ENCODE results near the gene CBX4. TPM values are rescaled to one million over a fixed set of nuclear protein-coding genes. Genes with fewer than 3 reads are reported as not detected.

The CBX4 gene
- total and polyA plus RNA-seq, 5 donors: 19.8 to 32.6 (median 29.5) TPM

DNA sequence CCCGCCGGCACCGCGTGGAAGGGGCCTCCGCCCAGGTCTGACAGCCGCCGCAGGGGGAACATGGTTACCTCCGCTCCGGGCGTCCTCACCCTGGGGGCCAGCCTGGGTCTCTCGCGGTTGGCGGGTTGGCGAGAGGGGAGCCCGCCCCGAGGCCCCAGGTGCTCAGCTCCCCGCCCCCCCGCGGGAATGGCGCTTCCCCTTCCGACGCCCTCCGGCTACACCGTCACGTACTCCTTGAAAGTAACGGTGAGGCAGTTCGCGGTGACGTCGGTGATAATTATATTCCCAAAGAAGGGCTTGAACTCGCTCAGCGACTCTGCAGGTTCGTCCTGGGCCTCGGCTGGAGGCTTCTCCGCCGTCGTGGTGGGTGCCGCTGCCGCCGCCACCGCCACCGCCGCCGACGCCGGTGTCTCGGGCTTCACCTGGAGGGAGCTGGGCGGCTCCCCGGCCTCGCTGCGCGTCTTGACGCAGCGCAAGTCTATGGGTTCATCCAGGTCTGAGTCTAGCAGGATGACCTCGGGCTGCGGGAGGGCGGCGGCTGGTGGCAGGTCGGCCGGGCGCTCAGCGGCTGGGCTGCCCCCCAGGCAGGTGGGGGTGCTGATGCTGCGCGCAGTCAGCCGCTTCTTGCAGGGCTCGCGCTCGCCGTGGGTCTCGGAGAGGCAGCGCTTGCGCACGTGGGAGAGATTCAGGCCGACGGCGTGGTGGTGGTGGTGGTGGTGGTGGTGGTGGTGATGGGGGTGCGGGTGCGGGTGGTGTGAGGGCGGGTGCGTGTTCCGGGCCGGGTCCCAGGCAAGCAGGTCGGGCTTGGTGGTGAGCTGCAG lies 5.3 kb downstream of the CBX4 start:
- Histone ChIP-seq H3K4me3 (ENCODE audit: low read length) (no peak overlapping the region), H3K27ac (ENCODE audit: low read length) (no peak overlapping the region), H3K9me3 (ENCODE audit: control insufficient read depth, low read length) (no peaks in the 10 kb centered on the region), H3K27me3 (ENCODE audit: control insufficient read depth, insufficient read depth) (no peaks in the 10 kb centered on the region), H3K4me1 (ENCODE audit: control insufficient read depth, insufficient read depth, low read length) (peaks cover 13% of the 10 kb centered on the region)
- 83% methylated on average over 83 of the region's 83 CpGs for WGBS
- DNase-seq (peak in 2 of 3 donors; percentile 53 to 66), ATAC-seq (no peak)
- intact Hi-C loops (cut with DNase I): no loop called here

DNA sequence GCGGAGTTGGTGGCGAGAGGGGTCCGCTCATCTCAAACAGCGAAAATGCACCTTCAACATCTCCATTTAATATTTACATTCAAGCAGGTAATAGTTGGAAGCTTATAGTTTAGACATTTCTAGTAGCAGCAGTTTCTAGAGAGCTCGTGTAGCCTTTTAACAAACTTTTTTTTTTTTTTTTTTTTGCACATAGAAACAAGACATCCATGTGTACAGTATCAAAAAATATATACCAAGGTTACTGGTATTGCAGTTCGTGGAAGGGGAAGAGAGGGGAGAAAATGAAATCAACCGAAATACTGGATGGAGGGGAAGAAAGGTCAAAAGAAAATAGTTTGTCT lies 6.2 kb downstream of the CBX4 start:
- no peak for ATAC-seq
- 72% methylated on average over 7 of the region's 7 CpGs for WGBS
- intact Hi-C loops (cut with DNase I): no loop called here

DNA sequence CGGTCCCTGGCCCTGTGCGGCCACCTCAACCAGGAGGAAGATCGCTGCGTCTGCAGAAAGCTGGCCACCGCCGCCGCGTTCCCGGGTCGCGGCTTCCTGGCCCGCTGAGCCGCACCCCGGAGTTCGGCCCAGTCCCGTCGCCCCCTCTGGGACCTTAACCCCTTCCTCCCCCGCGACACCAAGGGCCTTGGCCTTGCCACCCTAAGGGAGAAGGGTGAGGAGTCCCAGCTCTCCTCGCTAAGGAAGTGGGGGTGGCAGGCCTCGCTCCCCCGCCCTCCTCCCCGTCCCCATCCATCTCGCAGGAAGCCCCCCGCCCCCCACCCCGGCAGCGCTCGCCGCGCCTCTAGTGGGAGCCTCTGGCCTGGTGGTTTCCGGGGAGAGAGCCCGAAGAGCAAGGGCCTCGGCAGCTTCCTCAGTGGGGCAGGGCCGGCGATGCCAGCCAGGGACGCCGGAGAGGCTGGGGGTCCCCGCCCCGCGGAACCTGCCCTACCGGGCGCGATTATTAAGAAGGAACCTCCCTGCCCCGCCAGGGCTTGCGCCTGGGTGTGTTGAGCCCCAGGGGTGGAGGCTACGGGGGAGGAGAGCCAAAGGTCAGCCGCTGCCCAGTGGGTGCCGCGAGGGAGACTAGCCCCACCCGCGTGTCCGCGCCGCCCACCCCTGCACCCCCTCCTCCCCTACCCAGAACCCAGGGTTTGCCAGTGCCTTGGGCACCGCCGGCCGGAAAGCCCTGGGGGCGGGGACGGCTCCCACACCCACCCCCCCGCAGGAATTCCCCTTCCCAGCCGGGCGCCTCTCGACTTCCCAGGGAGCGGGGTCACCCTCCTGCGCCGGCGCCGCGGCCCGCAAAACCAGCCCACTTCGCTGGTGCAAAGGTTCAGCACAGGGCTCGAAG lies 6.8 kb downstream of the CBX4 start:
- intact Hi-C loops (cut with DNase I): no loop called here
- peaks cover 13% of the 10 kb centered on the region for H3K4me1 ChIP-seq (ENCODE audit: control insufficient read depth, insufficient read depth, low read length)
- WGBS: 14% methylated on average over 72 of the region's 72 CpGs
- no peaks in the 10 kb centered on the region for H3K9me3 ChIP-seq (ENCODE audit: control insufficient read depth, low read length)
- H3K4me3 ChIP-seq (ENCODE audit: low read length): peak overlapping the region; percentile 2
- H3K27me3 ChIP-seq (ENCODE audit: control insufficient read depth, insufficient read depth): no peaks in the 10 kb centered on the region
- peak; percentile 19 to 23 for ATAC-seq
- DNase-seq: peak in 2 of 3 donors; percentile 72 to 78
- H3K27ac ChIP-seq (ENCODE audit: low read length): peak overlapping the region; percentile 63

More for the DNA sequence above, 6.2 kb downstream of the CBX4 start:
- DNase-seq: no peak
- peaks cover 13% of the 10 kb centered on the region for H3K4me1 ChIP-seq (ENCODE audit: control insufficient read depth, insufficient read depth, low read length)
- H3K4me3 ChIP-seq (ENCODE audit: low read length): no peak overlapping the region
- H3K27me3 ChIP-seq (ENCODE audit: control insufficient read depth, insufficient read depth): no peaks in the 10 kb centered on the region
- H3K9me3 ChIP-seq (ENCODE audit: control insufficient read depth, low read length): no peaks in the 10 kb centered on the region
- no peak overlapping the region for H3K27ac ChIP-seq (ENCODE audit: low read length)

DNA sequence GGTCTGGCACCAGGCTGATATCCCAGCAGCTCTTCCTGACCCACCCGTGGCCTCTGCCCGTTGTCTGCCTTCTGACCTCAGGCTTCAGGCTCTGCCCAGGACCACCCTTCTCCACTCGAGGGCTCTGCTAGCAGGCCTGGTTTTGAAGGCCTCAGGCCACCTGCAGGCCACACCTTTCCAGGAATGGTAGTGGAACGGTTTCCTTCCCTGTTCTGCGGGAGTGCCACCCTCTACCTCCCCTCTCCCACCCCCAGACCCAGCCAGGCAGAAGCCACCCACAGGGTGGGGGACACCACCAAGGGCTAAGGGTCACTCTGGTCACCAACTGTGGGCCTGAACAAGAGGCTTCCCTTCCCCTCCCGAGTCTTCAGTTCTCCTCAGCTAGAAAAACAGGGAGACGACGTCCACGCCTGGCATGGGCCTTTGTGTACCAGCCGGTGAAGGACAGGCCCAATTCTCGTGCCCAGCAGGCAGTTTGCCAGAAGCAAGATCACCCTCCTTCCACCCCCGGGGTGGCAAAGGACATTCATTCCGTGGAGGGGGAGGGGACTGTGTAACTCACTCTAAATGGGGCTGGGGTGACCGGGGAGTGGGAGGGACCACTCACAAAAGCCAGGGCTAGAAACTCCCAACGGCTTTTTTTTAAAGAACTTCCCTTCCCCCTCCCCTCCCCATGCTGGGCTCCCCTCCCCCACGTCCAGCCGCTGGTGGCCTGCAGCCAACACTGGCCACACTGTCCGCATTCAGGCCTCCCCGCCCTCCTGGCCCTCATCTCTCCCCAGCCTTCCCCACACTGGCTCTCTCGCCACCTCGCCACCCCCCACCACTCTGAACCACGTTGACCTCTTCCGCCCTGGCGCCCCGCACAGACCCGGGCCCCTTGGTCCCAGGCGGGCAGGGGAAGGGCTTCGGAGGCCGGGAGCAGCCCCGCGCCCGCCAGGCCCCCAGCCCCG lies 7.7 kb downstream of the CBX4 start:
- peak; percentile 69 to 70 for ATAC-seq
- 23% methylated on average over 33 of the region's 33 CpGs for WGBS
- intact Hi-C loops (cut with DNase I): no loop called here
- Histone ChIP-seq H3K27me3 (ENCODE audit: control insufficient read depth, insufficient read depth) (no peaks in the 10 kb centered on the region), H3K4me3 (ENCODE audit: low read length) (peak overlapping the region; percentile 2), H3K9me3 (ENCODE audit: control insufficient read depth, low read length) (no peaks in the 10 kb centered on the region), H3K4me1 (ENCODE audit: control insufficient read depth, insufficient read depth, low read length) (peaks cover 8% of the 10 kb centered on the region), H3K27ac (ENCODE audit: low read length) (peak overlapping the region; percentile 63)
- DNase-seq: peak; percentile 78 to 94 (median 90)

DNA sequence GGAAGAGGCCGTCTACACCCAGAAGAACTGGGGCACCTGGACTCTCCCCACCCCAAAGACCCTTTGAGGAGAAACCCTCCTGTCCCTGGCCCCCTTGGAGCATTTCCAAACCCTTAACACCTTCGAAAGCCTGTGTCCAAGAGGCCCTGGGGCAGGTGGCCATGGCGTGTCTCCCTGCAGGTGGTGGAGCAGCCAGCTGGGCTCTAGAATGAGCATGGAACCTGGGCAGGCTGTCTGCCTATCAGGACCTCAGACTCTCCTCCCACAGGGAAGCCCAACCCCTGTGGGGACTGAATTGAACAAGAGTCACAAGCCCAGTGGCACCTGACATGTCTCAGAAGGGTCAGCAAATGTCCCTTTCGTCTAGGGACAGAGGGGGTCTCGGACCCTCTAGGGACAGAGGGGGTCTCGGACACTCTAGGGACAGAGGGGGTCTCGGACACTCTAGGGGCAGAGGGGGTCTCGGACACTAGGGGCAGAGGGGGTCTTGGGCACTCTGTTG lies 8.4 kb downstream of the CBX4 start:
- WGBS: 89% methylated on average over 8 of the region's 8 CpGs

DNA sequence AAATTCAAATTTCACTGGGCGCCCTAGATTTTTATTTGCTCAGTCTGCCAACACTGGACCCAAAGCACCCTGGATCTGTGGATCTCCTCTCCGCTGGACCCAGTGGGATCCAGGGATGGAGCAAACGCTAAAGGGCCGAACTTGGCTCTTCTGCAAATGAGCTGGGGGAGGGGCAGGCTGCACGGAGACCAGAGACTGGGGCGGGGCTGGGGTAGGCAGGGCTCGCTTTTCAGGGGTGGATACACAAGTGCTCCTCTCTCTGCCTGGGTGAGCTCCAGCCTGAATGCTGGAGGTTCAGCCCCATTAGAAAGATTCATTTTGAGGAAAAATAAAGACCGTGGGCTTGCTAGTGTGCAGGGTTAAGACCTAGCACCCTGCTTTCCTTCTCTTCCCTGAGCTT lies 8.9 kb downstream of the CBX4 start:
- peak in 2 of 3 donors; percentile 61 to 64 for DNase-seq
- Histone ChIP-seq H3K4me3 (ENCODE audit: low read length) (no peak overlapping the region), H3K9me3 (ENCODE audit: control insufficient read depth, low read length) (no peaks in the 10 kb centered on the region), H3K4me1 (ENCODE audit: control insufficient read depth, insufficient read depth, low read length) (peaks cover 6% of the 10 kb centered on the region), H3K27ac (ENCODE audit: low read length) (no peak overlapping the region), H3K27me3 (ENCODE audit: control insufficient read depth, insufficient read depth) (no peaks in the 10 kb centered on the region)
- intact Hi-C loops (cut with DNase I): no loop called here
- 65% methylated on average over 8 of the region's 8 CpGs for WGBS
- ATAC-seq: no peak

More for the DNA sequence above, 8.4 kb downstream of the CBX4 start:
- H3K4me1 ChIP-seq (ENCODE audit: control insufficient read depth, insufficient read depth, low read length): peaks cover 6% of the 10 kb centered on the region
- H3K4me3 ChIP-seq (ENCODE audit: low read length): no peak overlapping the region
- intact Hi-C loops (cut with DNase I): no loop called here
- H3K9me3 ChIP-seq (ENCODE audit: control insufficient read depth, low read length): no peaks in the 10 kb centered on the region
- H3K27me3 ChIP-seq (ENCODE audit: control insufficient read depth, insufficient read depth): no peaks in the 10 kb centered on the region
- ATAC-seq (no peak), DNase-seq (no peak)
- no peak overlapping the region for H3K27ac ChIP-seq (ENCODE audit: low read length)

DNA sequence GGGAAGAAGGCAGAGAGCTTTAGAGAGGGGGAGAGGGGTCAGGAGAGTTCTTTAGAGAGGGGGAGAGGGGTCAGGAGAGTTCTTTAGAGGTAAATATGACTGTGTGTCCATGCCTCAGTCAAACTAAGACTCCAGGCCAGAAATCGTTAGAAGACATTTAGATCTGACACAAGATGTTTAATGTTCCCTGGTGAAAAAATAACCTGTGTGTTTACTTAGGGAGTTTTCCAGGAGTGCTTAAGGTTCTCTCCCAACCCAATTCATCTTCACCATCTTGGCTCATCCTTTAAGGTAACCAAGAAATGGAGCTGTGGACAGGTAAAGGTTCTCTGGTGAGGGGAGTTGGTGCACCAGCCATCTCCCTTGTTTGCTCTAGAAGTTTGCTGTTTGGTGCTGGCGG lies 9.8 kb downstream of the CBX4 start:
- no peak for DNase-seq
- intact Hi-C loops (cut with DNase I): no loop called here
- Histone ChIP-seq H3K27me3 (ENCODE audit: control insufficient read depth, insufficient read depth) (no peaks in the 10 kb centered on the region), H3K4me1 (ENCODE audit: control insufficient read depth, insufficient read depth, low read length) (peaks cover 6% of the 10 kb centered on the region), H3K27ac (ENCODE audit: low read length) (peak overlapping the region; percentile 44), H3K9me3 (ENCODE audit: control insufficient read depth, low read length) (no peaks in the 10 kb centered on the region), H3K4me3 (ENCODE audit: low read length) (no peak overlapping the region)
- 64% methylated on average over 2 of the region's 2 CpGs for WGBS
- no peak for ATAC-seq

DNA sequence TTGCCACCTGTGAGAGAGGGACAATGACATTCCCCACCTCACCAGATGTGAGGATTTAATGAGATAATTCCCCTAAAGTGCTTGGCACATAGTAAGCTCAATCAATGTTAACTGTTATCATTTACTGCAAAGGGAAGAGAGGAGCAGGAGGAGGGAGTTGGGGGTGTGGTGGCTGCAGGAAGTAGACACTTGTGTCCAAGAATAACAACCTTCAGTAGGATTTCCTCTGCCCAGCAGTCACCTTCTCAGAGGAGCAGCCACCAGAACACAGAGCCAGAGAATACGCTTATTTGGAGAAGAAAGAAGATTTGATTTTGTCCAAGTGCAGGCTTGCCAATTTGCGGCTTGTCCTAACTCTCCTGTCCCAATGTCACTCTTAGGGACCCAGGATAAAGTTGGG lies 10.2 kb downstream of the CBX4 start:
- Histone ChIP-seq H3K4me3 (ENCODE audit: low read length) (no peak overlapping the region), H3K27me3 (ENCODE audit: control insufficient read depth, insufficient read depth) (no peaks in the 10 kb centered on the region), H3K4me1 (ENCODE audit: control insufficient read depth, insufficient read depth, low read length) (peaks cover 6% of the 10 kb centered on the region), H3K27ac (ENCODE audit: low read length) (peak overlapping the region; percentile 43), H3K9me3 (ENCODE audit: control insufficient read depth, low read length) (no peaks in the 10 kb centered on the region)
- peak in 1 of 3 donors; percentile 7 for DNase-seq
- intact Hi-C loops (cut with DNase I): no loop called here
- no peak for ATAC-seq
- WGBS: 43% methylated on average over 2 of the region's 2 CpGs

DNA sequence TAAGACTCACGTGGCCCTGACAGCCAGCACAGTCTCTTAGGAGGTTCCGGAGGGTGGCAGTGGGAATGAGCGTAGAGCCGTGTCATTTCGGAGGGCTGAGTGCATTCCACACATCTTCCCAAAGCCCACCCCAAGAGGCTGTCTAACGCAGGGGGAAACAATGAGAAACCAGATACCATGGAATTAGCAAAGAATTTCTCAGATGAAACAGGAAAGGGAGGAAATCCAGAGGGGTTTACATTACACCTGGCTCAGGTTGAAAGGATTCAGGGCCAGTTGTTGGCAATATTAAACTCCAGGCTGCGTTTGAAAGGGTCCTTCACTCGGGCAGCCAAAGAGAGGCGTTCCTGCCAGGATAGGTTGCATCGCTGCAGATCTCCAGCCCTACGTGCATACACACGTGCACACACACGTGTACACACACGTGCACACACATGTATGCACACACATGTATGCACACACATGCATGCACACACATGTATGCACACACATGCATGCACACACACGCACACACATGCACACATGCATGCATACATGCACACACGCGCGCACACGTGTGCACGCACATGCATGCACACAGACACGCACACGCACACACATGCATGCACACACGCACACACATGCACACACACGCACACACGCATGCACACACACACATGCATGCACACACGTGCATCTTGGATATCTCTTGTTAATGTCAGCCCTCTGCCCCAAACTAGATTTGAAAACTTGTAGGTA lies 12.2 kb downstream of the CBX4 start:
- intact Hi-C loops (cut with DNase I): no loop called here
- no peaks in the 10 kb centered on the region for H3K9me3 ChIP-seq (ENCODE audit: control insufficient read depth, low read length)

DNA sequence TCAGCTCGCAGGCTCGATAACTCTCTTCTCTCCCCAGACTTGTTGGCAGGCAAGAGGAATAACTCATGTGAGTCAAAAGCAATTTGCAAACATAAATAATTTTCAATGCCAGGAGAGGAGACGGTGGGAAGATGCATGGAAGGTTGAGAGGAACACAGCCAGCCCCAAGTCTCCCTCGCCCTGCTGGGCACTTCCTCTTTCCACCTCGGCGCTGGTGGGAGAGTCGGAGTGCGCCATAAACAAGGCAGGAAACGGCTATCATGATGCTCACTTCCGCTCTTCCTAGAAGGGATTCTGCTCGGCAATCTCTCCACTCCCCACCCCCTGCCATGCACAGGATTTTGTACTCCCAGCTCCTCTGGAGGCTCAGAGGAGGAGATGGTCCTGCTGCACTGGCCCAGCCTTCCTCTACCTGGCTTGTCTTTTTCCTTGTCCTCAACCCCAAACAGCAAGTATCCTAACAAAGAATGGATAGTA lies 13.0 kb downstream of the CBX4 start:
- peaks cover 6% of the 10 kb centered on the region for H3K4me1 ChIP-seq (ENCODE audit: control insufficient read depth, insufficient read depth, low read length)
- intact Hi-C loops (cut with DNase I): no loop called here
- H3K27me3 ChIP-seq (ENCODE audit: control insufficient read depth, insufficient read depth): no peaks in the 10 kb centered on the region
- no peak overlapping the region for H3K4me3 ChIP-seq (ENCODE audit: low read length)
- H3K9me3 ChIP-seq (ENCODE audit: control insufficient read depth, low read length): no peaks in the 10 kb centered on the region
- H3K27ac ChIP-seq (ENCODE audit: low read length): no peak overlapping the region
- no peak for ATAC-seq
- 31% methylated on average over 11 of the region's 11 CpGs for WGBS
- peak in 2 of 3 donors; percentile 24 to 61 for DNase-seq

More for the DNA sequence above, 12.2 kb downstream of the CBX4 start:
- no peaks in the 10 kb centered on the region for H3K27me3 ChIP-seq (ENCODE audit: control insufficient read depth, insufficient read depth)
- WGBS: 80% methylated on average over 26 of the region's 26 CpGs
- peak in 1 of 3 donors; percentile 25 for DNase-seq
- H3K4me3 ChIP-seq (ENCODE audit: low read length): no peak overlapping the region
- no peak for ATAC-seq
- H3K27ac ChIP-seq (ENCODE audit: low read length): no peak overlapping the region
- peaks cover 6% of the 10 kb centered on the region for H3K4me1 ChIP-seq (ENCODE audit: control insufficient read depth, insufficient read depth, low read length)

Measured in right cardiac atrium (tissue), 5 donors.